HepG2 (cell line): Measurements from ENCODE around the gene PRPF38B. TPM values are rescaled to one million over a fixed set of nuclear protein-coding genes. Genes with fewer than 3 reads are reported as not detected.

Source experiments
- ATAC-seq: fragments of 200-7000 bp; cut with Tn5 transposase; 3 replicates; pipeline ENCODE4 v1.9.1; 2020; ENCODE audit warnings: mild to moderate bottlenecking, moderate library complexity
- BruUV-seq: library from RNA; stranded (reverse); fragments of 400-500 nt; replicated peaks from 2 replicates; lab custom pipeline; 2021; lab: Mats Ljungman, UMichigan
- CTCF ChIA-PET: fragments of 300-600 bp; formaldehyde crosslinking; extraction: SDS; loops from one replicate; lab custom pipeline; 2021; ENCODE audit warnings: low total read pairs, inconsistent platforms, low intra/inter-chr PET ratio; lab: Yijun Ruan, JAX
- POLR2A ChIA-PET: fragments of 350-600 bp; sonication (Branson Sonifier 250); formaldehyde crosslinking; loops from one replicate; lab custom pipeline; 2020; ENCODE audit warnings: antibody characterized with exemption, inconsistent platforms; lab: Yijun Ruan, JAX
- DNase-seq: peaks from one replicate; pipeline ENCODE4 v3.0.0-alpha.2; 2015; ENCODE audit warnings: low spot score
- FAIRE-seq: peaks from 3 replicates; lab custom pipeline; 2011; peaks lifted over from hg19 to GRCh38; lab: Jason Lieb, UNC
- H2AFZ ChIP-seq: one replicate; pipeline ENCODE4 v1.6.1; 2011; ENCODE audit warnings: low read length, inconsistent platforms
- H3K27ac ChIP-seq: fragments of 300-600 bp; 3 replicates; pipeline ENCODE4 v1.8.0; 2011; ENCODE audit warnings: mixed run types, mild to moderate bottlenecking, mixed read lengths, low read length, inconsistent platforms; ENCODE audit not compliant: insufficient read depth; ENCODE audit errors: extremely low read length
- H3K27me3 ChIP-seq, 2 experiments: fragments of 200-600 bp in 1 of 2; 2 replicates in 1 of 2; 3 replicates in 1 of 2; pipeline versions ENCODE4 v1.6.0 to v1.8.0; 2011; ENCODE audit warnings: low read length in 2 of 2, mild to moderate bottlenecking in 2 of 2, moderate library complexity in 2 of 2, inconsistent platforms in 1 of 2; ENCODE audit not compliant: insufficient read depth in 2 of 2, control insufficient read depth in 1 of 2
- H3K36me3 ChIP-seq, 2 experiments: fragments of 200-600 bp in 1 of 2; replicated peaks in 1 of 2; 2 replicates in 1 of 2; 3 replicates in 1 of 2; pipeline versions ENCODE4 v1.5.1 to v1.8.0; 2011; ENCODE audit warnings: low read length in 2 of 2, inconsistent platforms in 1 of 2; ENCODE audit not compliant: insufficient read depth in 2 of 2, control insufficient read depth in 1 of 2
- H3K4me1 ChIP-seq: 2 replicates; pipeline ENCODE4 v1.5.1; 2012; ENCODE audit warnings: low read length, inconsistent platforms; ENCODE audit not compliant: insufficient read depth
- H3K4me2 ChIP-seq: 2 replicates; pipeline ENCODE4 v1.6.0; 2011; ENCODE audit warnings: low read depth, low read length, inconsistent platforms
- H3K4me3 ChIP-seq, 3 experiments: fragments of 200-600 bp in 1 of 3; sonication (generic), shearing (Covaris generic) in 1 of 3; replicated peaks in 1 of 3; 2 replicates each; pipeline ENCODE4 v1.5.1; 2011 to 2016; ENCODE audit warnings: low read length in 3 of 3, inconsistent platforms in 2 of 3, low read depth in 2 of 3, mild to moderate bottlenecking in 2 of 3, control low read depth in 1 of 3, mixed read lengths in 1 of 3; ENCODE audit not compliant: insufficient read depth in 1 of 3
- H3K79me2 ChIP-seq: one replicate; pipeline ENCODE4 v1.6.1; 2011; ENCODE audit warnings: low read length, inconsistent platforms; ENCODE audit not compliant: insufficient read depth
- H3K9ac ChIP-seq: 2 replicates; pipeline ENCODE4 v1.6.0; 2011; ENCODE audit warnings: mild to moderate bottlenecking, low read depth, low read length, inconsistent platforms; ENCODE audit not compliant: insufficient read depth
- H3K9me3 ChIP-seq: 2 replicates; pipeline ENCODE4 v1.5.1; 2012; ENCODE audit warnings: mild to moderate bottlenecking, low read length
- H4K20me1 ChIP-seq: 2 replicates; pipeline ENCODE4 v1.6.0; 2011; ENCODE audit warnings: inconsistent platforms, mild to moderate bottlenecking, low read length, moderate library complexity; ENCODE audit not compliant: insufficient read depth
- AFF4 ChIP-seq: sonication (generic); formaldehyde crosslinking; IDR thresholded peaks from 2 replicates; pipeline ENCODE4 v1.4.0; 2020; ENCODE audit warnings: missing genetic modification reagents
- GTF3A ChIP-seq: sonication (generic); formaldehyde crosslinking; conservative IDR thresholded peaks from 2 replicates; pipeline ENCODE4 v1.4.0; 2020; ENCODE audit warnings: mild to moderate bottlenecking, missing genetic modification reagents
- MNT ChIP-seq: fragments of 450-650 bp; IDR thresholded peaks from 2 replicates; pipeline ENCODE4 v1.6.1; 2016
- MYNN ChIP-seq: sonication (generic); formaldehyde crosslinking; IDR thresholded peaks from 2 replicates; pipeline ENCODE4 v1.4.0; 2020; ENCODE audit warnings: mild to moderate bottlenecking, low read depth, missing genetic modification reagents
- NFE2 ChIP-seq: sonication (generic); formaldehyde crosslinking; IDR thresholded peaks from 2 replicates; pipeline ENCODE4 v1.4.0; 2020; ENCODE audit warnings: missing genetic modification reagents
- RXRB ChIP-seq: IDR thresholded peaks from 2 replicates; pipeline ENCODE4 v1.6.1; 2016; ENCODE audit warnings: borderline replicate concordance, missing genetic modification reagents, missing compliant biosample characterization
- SRY ChIP-seq: sonication (generic); formaldehyde crosslinking; IDR thresholded peaks from 2 replicates; pipeline ENCODE4 v1.8.0; 2022; ENCODE audit warnings: mild to moderate bottlenecking, missing genetic modification reagents
- ZNF513 ChIP-seq: sonication (generic); formaldehyde crosslinking; conservative IDR thresholded peaks from 2 replicates; pipeline ENCODE4 v1.5.0; 2020; ENCODE audit warnings: missing genetic modification reagents
- ZNF710 ChIP-seq: sonication (generic); formaldehyde crosslinking; IDR thresholded peaks from 2 replicates; pipeline ENCODE4 v1.5.0; 2020; ENCODE audit warnings: mild to moderate bottlenecking, missing genetic modification reagents, borderline replicate concordance
- WGBS: methylation state at CpG from one replicate; pipeline ENCODE4 v1.1.6; 2017; ENCODE audit warnings: low lambda C conversion rate; 5-methylcytosine and 5-hydroxymethylcytosine counted together
- in situ Hi-C: cut with HindIII; loops from 2 replicates; pipeline ENCODE4 v1.10.0; 2017; ENCODE audit warnings: low pct_unique_long_range_greater_than_20kb; ENCODE audit not compliant: extremely low pct_ligation_motif_present
- intact Hi-C: fragments of 100-400 bp; cut with micrococcal nuclease; formaldehyde crosslinking; loops from one replicate; pipeline ENCODE4 v1.10.0; 2022; ENCODE audit not compliant: unreplicated experiment
- polyA plus RNA-seq, 8 experiments: library from polyadenylated mRNA; depleted of rRNA in 3 of 8; stranded (reverse) in 7 of 8; unstranded in 1 of 8; fragments of >200 nt; fragmentation: Illumina TruSeq in 4 of 8; extraction: Trizol in 4 of 8; gene quantifications; 2 replicates each; pipeline versions ENCODE4 v1.2.1 to v1.2.3, GENCODE V29; 2011 to 2016; ENCODE audit warnings: low read depth in 4 of 8, missing spikeins in 1 of 8, mixed read lengths in 1 of 8; ENCODE audit not compliant: insufficient read depth in 1 of 8
- total RNA-seq, 5 experiments: library from RNA; depleted of rRNA; stranded (reverse); fragments of >200 nt; fragmentation: Illumina TruSeq; extraction: Trizol; gene quantifications; 2 replicates each; pipeline ENCODE4 v1.2.3, GENCODE V29; 2016; ENCODE audit warnings: low read depth in 1 of 5

Gene PRPF38B
- total and polyA plus RNA-seq, 2 of the 13 experiments (the other 11 are each of a cell fraction or from before 2014, with no cell fraction given), result 25.7 to 29.7 TPM

- no peak for TF ChIP-seq ZNF710 (CRISPR knock-in tag)
- no peak for TF ChIP-seq MNT
- no peak for TF ChIP-seq ZNF513
- no peak for TF ChIP-seq SRY (CRISPR knock-in tag)
- no peak for TF ChIP-seq NFE2 (CRISPR knock-in tag)
Observed at GRCh38 chr1:108747898-108748297, 55.8 kb downstream of the PRPF38B start (continued).

GRCh38 chr1:108749081-108749480 is 57.0 kb downstream of the PRPF38B start:
- ATAC-seq (no peak), FAIRE-seq (no peak), DNase-seq (no peak)
- H3K36me3 ChIP-seq, result peaks cover 0 to 5% of the 10 kb centered on the region in 2 experiments; a peak in 3 of 5 replicates
- H3K9ac ChIP-seq, result no peak overlapping the region
- H3K79me2 ChIP-seq, result peaks cover 8% of the 10 kb centered on the region
- H2AFZ ChIP-seq, result no peak overlapping the region
- H3K9me3 ChIP-seq, result no peaks in the 10 kb centered on the region
- in situ Hi-C loops (no loop called here), intact Hi-C loops (no loop called here)
- H3K27me3 ChIP-seq, result no peaks in the 10 kb centered on the region
- WGBS, result 87% methylated on average over 4 of the region's 4 CpGs
- H4K20me1 ChIP-seq, result no peaks in the 10 kb centered on the region
- BruUV-seq, result no TSS peak
- H3K4me1 ChIP-seq, result peaks cover 14% of the 10 kb centered on the region
- H3K4me3 ChIP-seq, result no peak overlapping the region
- ChIA-PET POLR2A (no interaction called here), CTCF (no interaction called here)
- no peak overlapping the region for H3K27ac ChIP-seq
- no peak overlapping the region for H3K4me2 ChIP-seq
- TF ChIP-seq RXRB (CRISPR knock-in tag) (no peak), AFF4 (CRISPR knock-in tag) (no peak), GTF3A (CRISPR knock-in tag) (no peak), MYNN (CRISPR knock-in tag) (no peak)
